Neural cell (in vitro differentiated cells): Measurements from ENCODE around the gene HOXC9.

Source experiments
- CTCF ChIP-seq: fragments of 450-650 bp; IDR thresholded peaks from 2 replicates; pipeline ENCODE4 v1.5.1; 2014; ENCODE audit warnings: antibody characterized with exemption, mild to moderate bottlenecking, moderate library complexity; ENCODE audit not compliant: poor library complexity, severe bottlenecking
- EP300 ChIP-seq: fragments of 450-650 bp; conservative IDR thresholded peaks from 2 replicates; pipeline ENCODE4 v1.6.1; 2014; ENCODE audit warnings: antibody characterized with exemption, mild to moderate bottlenecking, moderate library complexity; ENCODE audit not compliant: poor library complexity, severe bottlenecking
- EZH2 ChIP-seq: fragments of 200-600, 300-800 bp; shearing (Covaris generic), sonication (generic); IDR thresholded peaks from 2 replicates; pipeline ENCODE4 v1.6.1; 2014; ENCODE audit warnings: antibody characterized with exemption, low read length, borderline replicate concordance, mild to moderate bottlenecking; ENCODE audit not compliant: insufficient read depth, poor library complexity, severe bottlenecking
- MXI1 ChIP-seq: fragments of 450-650 bp; conservative IDR thresholded peaks from 2 replicates; pipeline ENCODE4 v1.6.1; 2014; ENCODE audit warnings: antibody characterized with exemption, mild to moderate bottlenecking; ENCODE audit not compliant: poor library complexity, severe bottlenecking
- POLR2AphosphoS5 ChIP-seq: IDR thresholded peaks from 2 replicates; pipeline ENCODE4 v1.6.1; 2012
- RAD21 ChIP-seq: fragments of 450-650 bp; conservative IDR thresholded peaks from 2 replicates; pipeline ENCODE4 v1.6.1; 2014; ENCODE audit warnings: antibody characterized with exemption, mild to moderate bottlenecking, moderate library complexity

- TF ChIP-seq CTCF (peak; percentile 96), EP300 (no peak), EZH2 (no peak), MXI1 (no peak), POLR2AphosphoS5 (no peak), RAD21 (peak; percentile 94)
Measured at GRCh38 chr12:54005853-54006558, 6.0 kb downstream of the HOXC9 start.
